NCI-H2196 (cell line): ENCODE results near the gene NEFH.

ENCODE experiments used
- DNase-seq: peaks from one replicate; lab custom pipeline; 2025; ENCODE audit not compliant: unreplicated experiment; lab: John Stamatoyannopoulos, UW

The NEFH gene

GRCh38 chr22:29459773-29460172, 20.2 kb upstream of the NEFH start:
- DNase-seq: no peak

- no peak for DNase-seq
Observed at GRCh38 chr22:29461263-29461662, 18.8 kb upstream of the NEFH start.

DNA sequence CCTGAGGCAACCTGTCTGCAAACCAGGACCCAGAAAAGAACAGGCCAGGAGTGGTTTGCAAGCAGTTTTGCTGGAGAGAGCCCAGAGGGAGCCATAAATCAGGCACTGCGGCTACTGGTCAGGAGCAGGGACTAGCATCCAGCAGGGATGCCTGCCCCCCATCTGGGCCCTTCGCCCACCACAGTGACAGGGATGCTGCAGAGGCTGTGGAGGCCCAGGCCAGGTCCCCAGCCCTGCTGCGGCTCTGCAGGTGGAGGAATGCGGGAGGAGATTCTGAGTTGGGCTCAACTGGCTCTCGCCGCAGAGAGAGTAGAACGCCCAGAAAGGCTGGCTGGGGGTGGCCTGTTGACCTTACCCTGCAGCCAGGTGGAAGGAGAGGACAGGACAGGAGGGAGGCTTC, 16.4 kb upstream of the NEFH start:
- DNase-seq: no peak

GRCh38 chr22:29464581-29464980, 15.4 kb upstream of the NEFH start:
- DNase-seq: no peak

DNA sequence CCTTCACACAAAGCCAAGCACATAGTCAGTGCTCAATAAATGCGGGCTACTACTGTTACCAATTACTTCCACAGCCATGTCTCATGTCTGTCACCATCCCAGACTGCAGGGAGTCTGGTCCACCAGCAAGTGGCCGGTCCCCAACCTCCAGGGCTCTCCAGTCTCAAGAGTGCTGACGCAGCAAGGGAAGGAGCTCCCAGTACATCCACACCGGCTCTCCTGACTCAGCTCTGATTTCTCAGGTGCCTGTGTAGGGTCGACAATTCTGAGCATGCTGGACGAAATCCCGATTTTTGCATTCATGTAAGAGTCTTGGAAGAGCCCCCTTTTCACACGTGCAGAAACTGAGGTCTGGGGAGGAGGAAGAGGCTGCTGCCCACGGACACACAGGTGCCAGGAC, 10.3 kb upstream of the NEFH start:
- DNase-seq: no peak

DNA sequence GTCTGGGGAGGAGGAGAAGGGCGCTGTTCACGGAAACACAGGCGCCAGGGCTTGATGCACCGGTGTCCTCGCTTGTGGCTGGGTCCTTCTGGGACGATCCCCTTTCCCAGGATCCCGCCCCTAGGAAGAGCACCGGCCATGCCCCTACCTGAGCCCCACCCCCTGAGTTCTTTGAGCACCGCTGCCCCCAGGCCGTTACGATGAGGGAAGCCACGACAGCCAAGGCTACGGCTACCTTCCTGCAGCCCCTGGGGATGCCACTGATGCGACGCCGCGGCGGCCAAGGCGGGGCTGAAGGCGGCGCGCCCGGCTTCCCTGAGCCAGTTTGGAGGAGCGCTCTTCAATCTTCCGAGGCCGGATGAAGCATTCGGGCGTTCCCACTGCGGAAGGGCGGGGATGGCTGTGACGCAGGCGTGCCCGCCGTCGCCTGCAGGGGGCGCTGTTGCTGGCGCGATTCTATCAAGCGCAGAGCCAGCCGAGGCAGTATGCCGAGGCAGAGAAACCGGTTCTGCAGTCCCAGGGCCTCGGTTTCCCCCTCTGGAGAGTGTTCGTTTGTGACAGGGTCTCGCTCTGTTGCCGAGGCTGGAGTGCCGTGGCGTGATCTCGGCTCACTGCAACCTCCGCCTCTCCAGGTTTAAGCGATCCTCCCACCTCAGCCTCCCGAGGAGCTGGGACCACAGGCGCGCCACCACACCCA, 9.7 kb upstream of the NEFH start:
- DNase-seq: peak; percentile 57

DNA sequence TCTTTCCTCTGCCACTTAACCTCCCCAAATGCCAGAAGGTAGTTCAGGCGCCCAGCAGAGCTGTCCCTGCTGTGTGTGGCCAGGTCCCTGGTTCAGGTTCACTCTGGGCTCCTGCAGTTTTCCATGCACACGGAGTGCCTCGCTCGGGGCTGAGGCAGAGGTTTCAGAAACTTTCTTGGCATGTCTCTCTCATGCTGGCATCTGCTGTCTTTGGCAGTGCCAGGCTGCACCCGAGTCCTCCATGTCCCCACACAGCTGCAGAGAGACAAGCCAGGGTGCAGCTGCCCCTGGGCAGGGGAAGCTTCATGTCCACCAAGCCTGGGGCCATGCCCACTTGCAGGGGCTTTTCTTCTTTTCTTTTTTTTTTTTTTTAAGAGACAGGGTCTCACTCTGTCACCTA, 7.0 kb upstream of the NEFH start:
- DNase-seq: no peak

DNA sequence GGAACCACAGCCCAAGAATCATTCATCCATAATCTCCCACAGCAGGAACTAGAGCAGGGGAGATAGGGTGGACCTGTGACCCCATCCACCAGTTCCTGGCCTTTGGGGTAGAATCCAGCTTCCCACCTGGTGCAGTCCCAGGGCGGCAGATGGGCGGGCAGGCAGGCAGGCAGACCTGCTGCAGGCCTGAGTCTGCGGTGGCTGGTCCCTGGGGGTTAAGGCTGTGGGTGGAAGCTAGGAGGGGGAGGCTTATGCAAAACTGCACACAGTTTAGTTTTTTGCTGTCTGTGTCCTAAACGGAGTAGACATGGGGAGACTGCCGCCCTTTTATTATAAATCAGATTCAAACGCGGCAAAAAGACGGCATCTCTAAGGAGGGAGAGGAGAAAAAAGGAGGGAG, 4.5 kb upstream of the NEFH start:
- DNase-seq: no peak

DNA sequence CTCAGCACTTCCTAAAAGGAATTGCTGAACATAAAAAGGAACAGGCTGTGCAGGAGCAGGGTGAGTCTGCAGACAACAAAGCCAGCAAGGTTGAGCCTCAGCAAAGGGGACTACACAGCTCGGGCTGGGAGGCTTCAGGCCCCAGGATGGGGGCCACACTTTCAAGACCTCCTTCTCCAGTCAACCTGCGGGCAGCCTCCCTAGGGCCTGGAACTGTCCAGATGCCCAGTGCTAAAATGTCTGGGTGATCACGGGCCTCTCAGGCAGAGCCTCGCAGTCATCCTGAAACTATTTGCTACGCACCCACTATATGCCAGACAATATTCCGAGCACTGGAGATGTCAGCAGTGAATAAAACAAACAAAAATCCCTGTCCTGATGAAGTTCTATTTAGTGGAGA, 3.9 kb upstream of the NEFH start:
- no peak for DNase-seq

GRCh38 chr22:29477723-29478318, 2.2 kb upstream of the NEFH start:
- DNase-seq: peak; percentile 33

DNA sequence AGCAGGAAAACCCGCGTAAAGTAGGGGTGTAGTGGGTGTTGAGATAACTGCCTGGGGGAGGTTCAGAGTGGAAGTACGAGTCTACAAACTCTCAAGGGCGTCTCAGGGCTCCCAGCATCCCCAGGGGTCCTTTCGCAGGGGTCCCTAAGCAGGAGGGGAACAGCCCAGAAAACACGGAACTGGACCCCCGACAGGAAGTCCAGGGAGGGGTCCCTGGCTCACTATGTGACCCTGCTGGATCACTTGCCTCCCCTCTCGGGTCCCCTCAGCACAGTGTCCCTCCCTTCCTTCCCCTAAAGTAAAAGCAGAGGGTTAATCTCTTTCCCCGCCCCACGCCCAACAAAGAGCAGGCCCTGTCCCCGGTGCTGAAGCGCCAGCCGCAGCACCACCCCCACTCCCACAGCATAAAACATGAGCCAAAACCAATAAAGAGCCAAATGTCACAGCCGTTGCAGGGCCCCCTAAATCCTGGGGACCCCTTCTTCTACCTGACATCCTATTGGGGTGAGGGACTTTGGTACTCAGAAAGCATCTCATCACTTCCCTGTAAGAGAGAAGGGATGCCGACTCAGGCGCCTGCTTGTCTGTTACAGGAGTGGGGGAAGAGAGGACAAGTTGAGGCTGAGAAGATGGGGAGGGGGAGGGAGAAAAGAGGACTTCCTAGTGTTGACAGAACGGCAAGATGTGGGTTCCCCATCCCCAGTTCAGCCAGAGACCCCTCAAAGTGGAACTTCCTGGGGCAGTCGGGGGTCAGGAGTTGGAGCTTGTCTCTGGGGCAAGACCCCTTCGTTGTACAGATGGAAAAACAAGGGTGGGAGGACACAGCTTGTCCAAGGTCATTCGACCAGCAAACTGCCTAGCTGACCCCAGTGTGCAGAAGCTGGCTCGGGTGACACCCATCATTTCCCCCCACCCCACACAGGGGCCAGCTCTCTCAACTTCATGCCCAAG, 1.4 kb upstream of the NEFH start:
- DNase-seq: no peak

- DNase-seq: no peak
Observed at GRCh38 chr22:29480262-29480511, 169 bp downstream of the NEFH start.

- DNase-seq: no peak
Observed at GRCh38 chr22:29480512-29481264, 670 bp downstream of the NEFH start.

GRCh38 chr22:29481265-29482000, 1.4 kb downstream of the NEFH start:
- DNase-seq: no peak

DNA sequence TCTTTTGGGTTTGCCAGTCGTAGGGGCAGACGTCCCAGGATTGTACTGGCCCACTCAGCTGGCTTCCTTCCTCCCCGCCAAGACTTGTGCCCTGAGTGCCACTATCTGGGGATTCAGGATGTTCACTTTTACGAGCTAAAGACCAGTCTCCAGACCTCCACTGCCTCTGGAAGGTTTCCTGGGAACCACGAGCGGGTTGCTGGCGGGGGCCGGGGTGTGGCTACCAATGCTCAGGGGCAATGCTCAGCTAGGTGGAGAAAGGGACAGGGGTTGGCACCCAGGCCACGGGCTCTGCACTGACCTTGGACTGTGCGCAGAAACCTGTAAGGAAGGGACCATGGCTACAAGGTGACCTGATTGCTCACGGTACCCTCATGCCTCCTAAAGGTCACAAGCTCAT, 2.2 kb downstream of the NEFH start:
- no peak for DNase-seq

- DNase-seq: no peak
Observed at GRCh38 chr22:29482726-29483125, 2.7 kb downstream of the NEFH start.

DNA sequence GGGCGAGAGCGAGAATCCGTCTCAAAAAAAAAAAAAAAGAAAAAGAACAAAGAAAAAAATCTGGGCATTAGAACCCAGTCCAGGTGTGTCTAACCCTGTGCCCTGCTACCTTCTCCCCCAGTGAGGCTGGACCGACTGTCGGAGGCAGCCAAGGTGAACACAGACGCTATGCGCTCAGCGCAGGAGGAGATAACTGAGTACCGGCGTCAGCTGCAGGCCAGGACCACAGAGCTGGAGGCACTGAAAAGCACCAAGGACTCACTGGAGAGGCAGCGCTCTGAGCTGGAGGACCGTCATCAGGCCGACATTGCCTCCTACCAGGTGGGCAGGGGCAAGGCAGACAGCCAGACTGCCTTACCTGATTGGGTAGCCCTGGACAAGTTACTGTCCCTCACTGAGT, 3.2 kb downstream of the NEFH start:
- no peak for DNase-seq

GRCh38 chr22:29484642-29485041, 4.6 kb downstream of the NEFH start:
- no peak for DNase-seq

DNA sequence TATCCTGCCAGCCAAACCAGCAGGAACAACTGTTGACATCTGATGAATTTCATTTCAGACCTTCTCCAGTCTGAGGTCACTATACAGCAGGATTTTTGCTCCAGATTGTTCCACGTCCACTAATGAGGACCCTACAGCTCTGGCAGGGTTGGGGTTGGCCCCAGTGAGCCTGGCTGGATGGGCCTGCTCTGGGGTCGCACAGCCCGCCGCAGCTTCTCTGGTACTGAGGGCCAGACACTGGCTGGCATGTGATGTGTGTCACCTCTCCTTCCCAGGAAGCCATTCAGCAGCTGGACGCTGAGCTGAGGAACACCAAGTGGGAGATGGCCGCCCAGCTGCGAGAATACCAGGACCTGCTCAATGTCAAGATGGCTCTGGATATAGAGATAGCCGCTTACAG, 5.4 kb downstream of the NEFH start:
- no peak for DNase-seq

DNA sequence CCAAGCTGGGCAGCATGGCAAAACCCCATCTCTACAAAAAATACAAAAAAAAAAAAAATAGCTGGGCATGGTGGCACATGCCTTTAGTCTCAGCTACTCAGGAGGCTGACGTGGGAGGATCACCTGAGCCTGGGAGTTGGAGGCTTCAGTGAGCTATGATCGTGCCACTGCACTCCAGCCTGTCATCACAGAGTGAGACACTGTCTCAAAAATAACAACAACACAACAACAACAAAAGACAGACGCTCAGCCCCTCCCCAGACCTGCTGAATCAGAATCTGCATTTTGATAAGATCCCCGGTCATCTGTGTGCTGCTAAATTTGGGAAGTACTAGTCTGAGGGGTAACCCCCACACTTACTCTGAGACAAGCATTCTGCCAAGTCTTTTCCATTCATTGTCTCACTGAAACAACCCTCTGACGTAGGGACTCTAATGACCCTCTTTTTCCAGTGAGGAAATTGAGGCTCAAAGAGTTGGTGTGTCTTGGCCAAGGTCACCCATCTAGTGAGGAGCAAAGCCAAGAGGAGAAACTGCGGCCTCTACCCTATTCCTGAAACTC, 7.5 kb downstream of the NEFH start:
- DNase-seq: no peak
